Right atrium auricular region (tissue), 2 donors: ENCODE measurements around the gene FMNL2. TPM values are rescaled to one million over a fixed set of nuclear protein-coding genes. Genes with fewer than 3 reads are reported as not detected.
"Not testable (repeated sequence)": the region's sequence is repeated elsewhere in the genome, so short reads cannot be mapped to it uniquely, and the experiment has no call there.

Experiments
- DNase-seq: peaks from one replicate; pipeline ENCODE4 v3.0.0-alpha.2; 2019; ENCODE audit warnings: low spot score
- H3K27ac ChIP-seq, 2 donors: fragments of 200-600 bp; sonication (generic); 1 replicate in 1 of 2; 2 replicates in 1 of 2; pipeline ENCODE4 v1.5.1; 2016 to 2019
- H3K27me3 ChIP-seq, 2 donors: fragments of 200-600 bp; sonication (generic); one replicate each; pipeline versions ENCODE4 v1.5.1 to v1.6.0; 2017 to 2019
- H3K36me3 ChIP-seq: fragments of 200-600 bp; sonication (generic); one replicate; pipeline ENCODE4 v1.5.1; 2016
- H3K4me1 ChIP-seq, 2 donors: fragments of 200-600 bp; sonication (generic); one replicate each; pipeline versions ENCODE4 v1.5.1 to v1.6.0; 2017 to 2019
- H3K4me3 ChIP-seq, 2 donors: fragments of 200-600 bp; sonication (generic); 1 replicate in 1 of 2; 2 replicates in 1 of 2; pipeline ENCODE4 v1.5.1; 2017 to 2019; ENCODE audit warnings: mild to moderate bottlenecking in 1 of 2, moderate library complexity in 1 of 2
- H3K9me3 ChIP-seq, 2 donors: fragments of 200-600 bp; sonication (generic); one replicate each; pipeline ENCODE4 v1.5.1; 2019
- total RNA-seq, 2 donors: library from RNA; depleted of rRNA; stranded (reverse); fragments of >200 nt; gene quantifications; one replicate each; pipeline ENCODE4 v1.1.0, GENCODE V29; 2016
- TF ChIP-seq, protein P1 (sequence below), 2 donors: fragments of 200-600 bp; sonication (generic); IDR thresholded peaks; one replicate each; pipeline ENCODE4 v1.5.1; 2019; ENCODE audit warnings: antibody characterized with exemption in 2 of 2

Gene FMNL2
- total RNA-seq, 2 donors from 2014 or later, result 6.0 to 11.5 TPM

- TF ChIP-seq, protein P1, sequence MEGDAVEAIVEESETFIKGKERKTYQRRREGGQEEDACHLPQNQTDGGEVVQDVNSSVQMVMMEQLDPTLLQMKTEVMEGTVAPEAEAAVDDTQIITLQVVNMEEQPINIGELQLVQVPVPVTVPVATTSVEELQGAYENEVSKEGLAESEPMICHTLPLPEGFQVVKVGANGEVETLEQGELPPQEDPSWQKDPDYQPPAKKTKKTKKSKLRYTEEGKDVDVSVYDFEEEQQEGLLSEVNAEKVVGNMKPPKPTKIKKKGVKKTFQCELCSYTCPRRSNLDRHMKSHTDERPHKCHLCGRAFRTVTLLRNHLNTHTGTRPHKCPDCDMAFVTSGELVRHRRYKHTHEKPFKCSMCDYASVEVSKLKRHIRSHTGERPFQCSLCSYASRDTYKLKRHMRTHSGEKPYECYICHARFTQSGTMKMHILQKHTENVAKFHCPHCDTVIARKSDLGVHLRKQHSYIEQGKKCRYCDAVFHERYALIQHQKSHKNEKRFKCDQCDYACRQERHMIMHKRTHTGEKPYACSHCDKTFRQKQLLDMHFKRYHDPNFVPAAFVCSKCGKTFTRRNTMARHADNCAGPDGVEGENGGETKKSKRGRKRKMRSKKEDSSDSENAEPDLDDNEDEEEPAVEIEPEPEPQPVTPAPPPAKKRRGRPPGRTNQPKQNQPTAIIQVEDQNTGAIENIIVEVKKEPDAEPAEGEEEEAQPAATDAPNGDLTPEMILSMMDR (IDR thresholded peaks at IDR 0.05), result no peak
Measured at GRCh38 chr2:152518641-152519580, 183.9 kb downstream of the FMNL2 start.

GRCh38 chr2:152519581-152519952 is 184.6 kb downstream of the FMNL2 start:
- H3K9me3 ChIP-seq, result no peaks in the 10 kb centered on the region
- H3K4me3 ChIP-seq, result no peak overlapping the region
- peaks cover 0 to 6% of the 10 kb centered on the region in 2 donors for H3K4me1 ChIP-seq
- TF ChIP-seq, protein P1 (IDR thresholded peaks at IDR 0.05), result no peak
- H3K36me3 ChIP-seq, result no peaks in the 10 kb centered on the region
- no peaks in the 10 kb centered on the region for H3K27me3 ChIP-seq
- no peak overlapping the region for H3K27ac ChIP-seq
- no peak for DNase-seq

More at GRCh38 chr2:152518641-152519580, 183.9 kb downstream of the FMNL2 start:
- H3K4me1 ChIP-seq, result peaks cover 0 to 6% of the 10 kb centered on the region in 2 donors
- no peaks in the 10 kb centered on the region for H3K27me3 ChIP-seq
- H3K27ac ChIP-seq, result no peak overlapping the region
- no peaks in the 10 kb centered on the region for H3K9me3 ChIP-seq
- no peak for DNase-seq
- H3K36me3 ChIP-seq, result no peaks in the 10 kb centered on the region
- H3K4me3 ChIP-seq, result no peak overlapping the region

GRCh38 chr2:152520759-152521158 is 185.8 kb downstream of the FMNL2 start:
- Histone ChIP-seq H3K4me1 (peaks cover 0 to 13% of the 10 kb centered on the region in 2 donors), H3K27ac (no peak overlapping the region), H3K9me3 (no peaks in the 10 kb centered on the region), H3K36me3 (no peaks in the 10 kb centered on the region), H3K27me3 (no peaks in the 10 kb centered on the region), H3K4me3 (no peak overlapping the region)
- TF ChIP-seq, protein P1 (IDR thresholded peaks at IDR 0.05), result no peak
- no peak for DNase-seq

GRCh38 chr2:152522446-152522845 is 187.5 kb downstream of the FMNL2 start:
- not testable (repeated sequence) for H3K4me3 ChIP-seq, H3K27me3 ChIP-seq, H3K36me3 ChIP-seq, DNase-seq, H3K9me3 ChIP-seq, H3K27ac ChIP-seq
- peaks cover 0 to 20% of the 10 kb centered on the region in 2 donors for H3K4me1 ChIP-seq

DNA sequence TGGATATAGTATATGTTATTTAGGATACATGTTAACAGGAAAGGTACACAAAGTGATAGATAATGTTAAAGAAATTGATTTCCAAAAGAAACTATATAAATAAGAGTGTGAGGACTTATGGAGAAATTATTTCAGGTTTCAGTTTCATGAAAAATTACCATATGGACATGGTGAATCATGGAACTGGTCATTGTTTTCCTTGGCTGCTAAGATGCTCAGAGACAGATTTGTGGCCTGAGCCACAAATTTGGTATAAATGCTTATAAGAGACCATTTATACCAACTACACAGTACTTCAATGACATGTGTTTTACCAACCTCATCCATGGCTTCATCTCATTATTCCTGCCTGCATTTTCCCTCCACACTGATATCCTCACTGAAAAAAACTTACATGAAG is 188.1 kb downstream of the FMNL2 start:
- H3K27me3 ChIP-seq, result no peaks in the 10 kb centered on the region
- no peak overlapping the region for H3K27ac ChIP-seq
- H3K9me3 ChIP-seq, result no peaks in the 10 kb centered on the region
- DNase-seq, result no peak
- TF ChIP-seq, protein P1 (IDR thresholded peaks at IDR 0.05), result no peak
- peaks cover 0 to 20% of the 10 kb centered on the region in 2 donors for H3K4me1 ChIP-seq
- no peaks in the 10 kb centered on the region for H3K36me3 ChIP-seq
- no peak overlapping the region for H3K4me3 ChIP-seq

DNA sequence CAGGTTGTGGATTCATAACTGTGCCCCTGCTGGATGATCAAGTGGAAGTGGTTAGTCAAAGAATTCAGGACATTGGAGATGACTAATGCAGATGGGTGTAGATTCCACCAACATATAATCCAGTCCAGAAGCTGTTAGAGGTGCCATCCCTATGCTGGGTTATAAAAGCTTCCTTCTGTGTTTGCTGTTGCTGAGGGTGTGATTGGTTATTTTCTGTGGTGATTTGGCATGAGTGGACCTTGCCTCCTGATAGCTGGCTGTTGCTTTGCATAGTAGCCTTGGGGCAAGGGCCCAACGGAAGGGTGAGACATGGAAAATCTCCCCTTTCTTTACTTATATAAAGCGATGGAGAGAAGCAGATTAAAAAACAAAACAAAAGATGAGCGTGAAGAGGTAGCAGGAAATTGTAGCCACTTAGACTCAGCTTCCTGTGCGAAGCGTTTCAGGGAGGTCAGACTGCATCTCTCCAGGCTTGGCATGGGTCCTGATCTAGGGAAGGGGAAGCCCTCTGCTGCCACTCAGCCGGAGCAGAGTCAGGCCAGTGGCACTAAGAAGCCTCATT is 190.4 kb downstream of the FMNL2 start:
- Histone ChIP-seq H3K27ac (no peak overlapping the region), H3K4me1 (peaks cover 0 to 14% of the 10 kb centered on the region in 2 donors), H3K27me3 (no peaks in the 10 kb centered on the region), H3K9me3 (no peaks in the 10 kb centered on the region), H3K4me3 (no peak overlapping the region), H3K36me3 (no peaks in the 10 kb centered on the region)
- DNase-seq, result no peak
- TF ChIP-seq, protein P1 (IDR thresholded peaks at IDR 0.05), result no peak
